ENCODE data around the gene PRAC1. TPM values are rescaled to one million over a fixed set of nuclear protein-coding genes. Genes with fewer than 3 reads are reported as not detected.

The PRAC1 gene
- total RNA-seq, 1 experiment from 2014 or later, result not detected

DNA sequence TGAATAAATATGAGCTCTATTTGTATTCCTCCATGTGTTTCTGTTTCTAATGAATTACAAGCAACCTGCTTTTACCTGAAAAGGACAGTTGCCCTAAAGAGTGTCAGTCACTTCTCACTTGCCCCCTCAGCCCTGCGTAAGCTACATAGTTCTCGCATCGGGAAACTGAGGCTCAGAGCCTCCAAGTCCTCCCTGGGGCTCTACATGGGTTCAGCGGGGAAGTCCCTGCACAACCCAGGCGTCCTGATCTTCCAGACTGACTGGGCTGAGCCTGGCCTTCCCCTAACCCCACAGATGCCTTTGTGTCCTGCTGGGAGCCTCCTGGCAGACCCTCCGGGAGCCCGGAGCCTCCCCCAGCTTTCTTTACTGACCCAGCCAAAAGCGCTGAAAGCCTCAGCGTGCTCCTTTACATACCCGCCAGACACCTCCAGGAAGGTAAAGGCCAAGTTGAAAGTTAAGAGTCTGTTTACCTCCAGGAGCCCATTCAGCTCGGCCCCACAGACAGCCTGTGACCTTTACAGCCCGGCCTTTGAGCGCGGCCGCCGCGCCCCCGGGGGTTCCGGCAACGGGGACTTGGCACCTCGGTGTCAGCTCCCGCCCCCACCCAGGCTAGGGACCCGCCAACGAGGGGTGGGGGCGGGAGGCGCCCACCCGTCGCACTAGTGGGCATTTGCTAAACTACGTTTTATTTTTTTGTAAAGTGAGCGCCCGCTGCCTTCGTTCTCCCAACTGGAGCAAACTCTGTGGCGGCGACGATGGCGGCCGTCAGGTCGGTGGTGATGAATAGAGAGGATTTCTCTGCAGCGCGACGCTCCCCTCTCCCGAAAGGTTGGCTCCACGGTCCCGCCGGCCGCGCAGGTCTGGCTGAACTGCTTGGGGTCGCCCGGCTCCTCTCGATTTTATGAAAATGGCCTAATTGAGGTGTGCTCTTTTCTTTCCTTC lies 10.6 kb upstream of the PRAC1 start:
- no peak overlapping the region for H4K8ac ChIP-seq (replicated peaks; ENCODE audit: insufficient read length, low read depth, low read length)
- no peak overlapping the region for H2AFZ ChIP-seq (ENCODE audit: low read length)
- no peak overlapping the region for H2BK120ac ChIP-seq (ENCODE audit: low read depth, low read length, poor library complexity, severe bottlenecking)
- peak; percentile 82 for DNase-seq
- no peak overlapping the region for H2BK12ac ChIP-seq (ENCODE audit: insufficient read length, low read depth, low read length)
- H3K4me2 ChIP-seq (ENCODE audit: insufficient read depth, insufficient read length, low read length), result no peak overlapping the region
- peaks cover 100% of the 10 kb centered on the region for H3K27me3 Mint-ChIP-seq (ENCODE audit: low read depth)
- WGBS (ENCODE audit: extremely low coverage, insufficient read length, low lambda C conversion rate), result no CpG with 5 or more reads among the region's 50 CpGs
- H3K9ac ChIP-seq (ENCODE audit: extremely low read depth, insufficient read length, low read length), result no peak overlapping the region
- H3K9me3 Mint-ChIP-seq, result peaks cover 0 to 14% of the 10 kb centered on the region in 2 experiments; a peak in 1 of 5 replicates
- H2BK5ac ChIP-seq (ENCODE audit: insufficient read length, low read length), result no peak overlapping the region
- no peak overlapping the region for H2BK15ac ChIP-seq (ENCODE audit: low read depth, low read length)
- no peak overlapping the region for H2BK20ac ChIP-seq (ENCODE audit: low read depth, low read length, poor library complexity, severe bottlenecking)
- peaks cover 10 to 18% of the 10 kb centered on the region in 2 experiments for H3K4me1 Mint-ChIP-seq
- H3K4ac ChIP-seq (ENCODE audit: low read depth, low read length), result no peak overlapping the region
- no peak overlapping the region for H3K23ac ChIP-seq (ENCODE audit: insufficient read length, low read depth, low read length)
- peak overlapping the region in 1 of 2 experiments; percentile 5; a peak in 2 of 5 replicates for H3K4me3 Mint-ChIP-seq
- no peaks in the 10 kb centered on the region for H3K9me3 ChIP-seq (ENCODE audit: control insufficient read depth, low read depth, low read length)
- no peaks in the 10 kb centered on the region for H3K79me2 ChIP-seq (ENCODE audit: insufficient read depth, low read length)
- H3K27me3 ChIP-seq (ENCODE audit: insufficient read depth, low read length), result peaks cover 99% of the 10 kb centered on the region
- no peak overlapping the region for H2AK5ac ChIP-seq (ENCODE audit: insufficient read length, low read length)
- no peak overlapping the region; a peak in 2 of 7 replicates for H3K27ac Mint-ChIP-seq
- H4K20me1 ChIP-seq (ENCODE audit: control insufficient read depth, insufficient read depth, insufficient read length), result no peaks in the 10 kb centered on the region
- H3T11ph ChIP-seq (ENCODE audit: low read length), result no peak overlapping the region
- no peak overlapping the region for H3K27ac ChIP-seq (ENCODE audit: insufficient read length, low read depth, low read length)
- no peak for TF ChIP-seq CTCF (conservative IDR thresholded peaks at IDR 0.05)
- H3K79me1 ChIP-seq (ENCODE audit: insufficient read depth, low read depth, low read length, poor library complexity, severe bottlenecking), result no peaks in the 10 kb centered on the region
- H3K18ac ChIP-seq (ENCODE audit: insufficient read length, low read depth, low read length), result no peak overlapping the region
- no peaks in the 10 kb centered on the region for H3K36me3 Mint-ChIP-seq (ENCODE audit: insufficient read depth in 1 of 3, low read depth in 3 of 3)
- no peaks in the 10 kb centered on the region for H3K4me1 ChIP-seq (ENCODE audit: insufficient read depth, low read length)
- no peak overlapping the region for H4K5ac ChIP-seq (ENCODE audit: insufficient read length, low read depth, low read length)
- H3K14ac ChIP-seq (ENCODE audit: insufficient read depth, low read length), result no peak overlapping the region
- H4K91ac ChIP-seq (ENCODE audit: insufficient read length, low read depth, low read length), result no peak overlapping the region
- peaks cover 4% of the 10 kb centered on the region for H3K23me2 ChIP-seq (ENCODE audit: insufficient read length, low read depth, low read length, poor library complexity, severe bottlenecking)
- no peak overlapping the region for H3K56ac ChIP-seq (ENCODE audit: insufficient read length, low read depth, low read length)

All from H9 (cell line).